GM18907 (cell line): ENCODE results near the gene KCNN3.

ENCODE experiments used
- ATAC-seq: cut with Tn5 transposase; IDR thresholded peaks from one replicate; pipeline ENCODE4 v1.9.1; 2021; ENCODE audit warnings: mild to moderate bottlenecking, moderate library complexity; ENCODE audit not compliant: unreplicated experiment

The KCNN3 gene

DNA sequence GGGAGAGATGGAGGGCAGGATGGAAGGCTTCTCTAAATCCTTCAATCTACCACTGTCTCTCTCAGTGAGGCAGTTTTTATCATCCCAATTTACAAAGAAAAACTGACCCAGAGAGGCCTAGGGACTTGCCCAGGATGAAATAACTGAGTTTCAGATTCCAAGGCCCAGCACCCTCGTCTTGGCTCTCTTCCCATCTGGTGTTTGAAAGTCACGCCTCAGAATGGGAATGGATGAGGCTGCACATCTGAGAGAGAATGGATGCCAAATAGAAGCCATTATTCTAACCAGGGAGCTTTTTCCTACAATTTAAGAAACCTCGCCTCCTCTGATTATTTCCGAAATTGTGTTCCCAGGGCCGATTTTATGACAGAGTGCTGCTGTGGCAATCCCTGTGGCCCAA, 10.6 kb upstream of the KCNN3 start:
- no peak for ATAC-seq

DNA sequence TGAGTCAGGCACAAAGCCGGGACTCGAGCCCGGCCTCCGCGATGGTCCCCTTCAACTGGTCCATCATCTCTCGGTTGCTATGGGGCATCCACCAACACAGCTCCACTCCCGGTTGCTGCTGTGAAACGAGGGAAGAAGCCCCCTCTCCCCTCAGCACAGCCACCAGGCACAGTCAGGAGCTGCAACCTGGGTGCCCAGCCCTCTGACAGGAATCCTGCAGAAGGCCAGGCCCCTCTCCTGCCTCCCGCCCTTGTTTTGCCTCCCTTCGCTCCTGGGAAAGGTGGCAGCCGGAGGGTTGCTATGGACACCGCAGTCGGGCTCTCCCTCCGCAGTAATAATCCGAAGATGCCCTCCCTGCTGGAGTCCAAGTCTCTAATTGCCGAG, 8.9 kb upstream of the KCNN3 start:
- no peak for ATAC-seq

DNA sequence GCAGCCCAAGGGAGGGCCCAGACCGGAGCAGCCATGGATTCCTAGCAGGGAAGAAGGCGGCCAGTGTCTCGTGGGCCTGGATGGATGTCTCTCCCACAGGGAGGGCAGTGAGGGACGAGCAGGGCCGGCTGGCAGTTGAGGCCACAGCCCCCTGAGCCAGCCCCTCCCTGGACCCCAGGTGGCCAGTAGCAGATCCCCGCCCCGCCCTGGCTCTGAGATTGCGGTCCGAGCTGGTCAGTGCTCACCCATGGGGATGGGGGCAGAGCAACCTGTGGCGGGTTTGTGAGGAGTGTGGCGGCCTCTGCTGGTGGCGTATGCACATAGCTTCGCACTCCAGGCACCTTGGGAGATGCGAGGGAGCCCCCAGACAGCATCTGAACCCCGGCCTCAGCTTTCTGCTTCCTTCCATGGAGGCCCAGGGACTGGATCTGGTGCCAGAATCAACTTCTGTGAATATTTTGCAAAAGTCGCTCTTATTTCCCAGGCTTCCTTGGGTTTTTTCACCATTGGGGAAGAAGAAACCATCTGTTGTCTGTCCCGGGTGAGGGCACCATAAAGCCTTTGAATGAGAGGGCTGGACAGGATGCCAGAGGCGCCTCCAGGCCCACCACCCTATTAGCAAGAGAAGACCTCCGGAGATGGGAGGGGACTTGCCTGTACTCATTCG, 8.4 kb upstream of the KCNN3 start:
- no peak for ATAC-seq

DNA sequence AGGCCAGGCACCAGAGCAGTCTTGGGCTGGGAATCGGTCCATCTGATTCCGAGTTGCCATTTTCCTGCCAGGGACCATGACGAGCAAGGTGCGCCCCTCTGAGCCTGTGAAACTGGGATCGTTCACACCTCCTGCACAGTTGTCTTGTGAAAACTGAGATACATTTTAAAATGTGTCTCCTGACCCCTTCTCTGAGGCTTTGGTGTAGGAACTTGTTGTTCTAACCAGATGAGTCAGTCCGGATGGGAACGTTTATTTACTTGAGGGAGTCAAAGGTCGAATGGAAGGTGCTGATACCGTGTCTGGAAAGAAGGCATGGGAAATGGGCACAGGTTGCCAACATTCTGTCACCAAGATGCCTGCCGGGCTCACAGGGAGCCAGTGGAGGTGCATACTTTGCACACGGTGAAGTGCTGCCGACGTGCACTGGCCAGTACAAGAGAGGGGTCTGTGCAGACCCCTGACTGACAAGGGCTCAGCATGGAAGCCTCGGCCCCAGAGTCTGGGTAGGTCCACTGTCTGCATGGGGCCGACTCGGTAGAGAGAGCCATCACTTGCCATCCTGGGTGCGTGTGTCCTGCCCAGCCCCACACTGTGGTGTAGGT, 7.4 kb upstream of the KCNN3 start:
- ATAC-seq: no peak

DNA sequence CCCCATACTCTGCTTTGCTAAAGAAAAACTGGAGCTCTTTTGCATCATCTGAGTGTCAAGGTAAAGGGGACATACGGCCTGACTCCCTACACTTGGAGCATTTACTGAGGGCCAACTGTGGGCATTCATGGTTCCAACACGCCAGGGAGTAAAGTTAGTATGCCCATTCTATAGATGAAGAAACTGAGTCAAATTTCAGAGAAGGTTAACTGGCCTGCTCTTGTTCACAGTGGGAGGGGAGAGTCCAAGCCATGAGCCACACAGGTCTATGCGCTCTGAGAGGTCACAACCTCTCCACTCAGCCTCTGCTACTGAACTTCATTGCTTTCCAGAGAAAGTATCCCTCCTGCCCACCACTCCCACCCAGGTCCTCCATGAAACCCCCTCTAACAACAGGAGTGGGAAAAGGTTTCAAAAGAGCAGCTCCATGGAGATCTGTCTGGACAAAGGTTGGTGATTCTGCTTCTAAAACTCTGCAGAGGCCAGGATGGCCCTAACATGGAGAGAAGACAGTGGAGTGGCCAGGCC, 6.8 kb upstream of the KCNN3 start:
- no peak for ATAC-seq

DNA sequence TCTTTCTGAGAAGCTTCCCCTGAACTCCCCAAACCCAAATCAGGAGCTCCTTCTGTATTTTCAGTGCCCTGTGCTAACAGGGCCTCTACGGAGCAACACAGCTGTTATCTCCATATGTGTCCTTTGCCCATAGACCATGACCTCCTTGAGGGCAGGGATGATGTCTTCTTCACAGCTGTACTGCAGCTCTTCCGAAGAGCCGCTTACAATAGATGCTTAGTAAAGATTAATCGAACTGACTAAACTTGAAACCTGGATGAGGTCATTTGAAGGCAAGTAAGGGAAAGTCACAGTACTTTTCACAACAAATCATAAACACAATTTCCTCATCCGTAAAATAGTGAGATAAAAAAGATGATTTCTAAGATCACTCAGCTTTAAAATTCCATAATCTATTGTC, 4.4 kb upstream of the KCNN3 start:
- ATAC-seq: no peak

DNA sequence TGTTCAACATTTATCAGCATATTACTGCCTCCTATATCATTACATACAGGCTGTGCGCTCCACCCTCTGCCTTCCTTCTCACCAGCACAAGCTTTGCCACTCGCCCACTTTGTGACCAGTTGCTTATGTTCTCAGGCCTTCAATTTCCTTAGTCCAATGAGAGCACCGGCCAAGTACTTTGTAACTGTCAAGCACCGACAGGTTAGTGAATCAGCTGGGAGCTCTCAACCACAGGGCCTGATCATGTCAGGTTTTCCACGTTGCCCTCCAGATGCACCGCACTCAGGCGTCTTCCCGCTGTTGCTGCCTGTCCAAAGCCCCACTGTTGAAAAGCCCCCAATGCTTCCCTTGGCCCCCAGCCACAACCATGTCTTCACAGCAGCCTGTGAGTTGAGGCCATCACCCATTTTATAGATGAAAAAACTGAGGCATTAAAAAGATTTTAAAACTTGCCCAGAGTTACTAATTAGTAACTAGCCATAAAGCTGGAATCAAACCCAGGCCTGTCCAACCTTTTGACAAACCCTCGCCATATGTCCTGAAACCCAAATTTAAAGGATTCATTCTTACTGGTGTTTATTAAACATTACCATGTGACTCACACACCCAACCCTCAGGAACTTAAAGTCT, 3.4 kb upstream of the KCNN3 start:
- no peak for ATAC-seq

DNA sequence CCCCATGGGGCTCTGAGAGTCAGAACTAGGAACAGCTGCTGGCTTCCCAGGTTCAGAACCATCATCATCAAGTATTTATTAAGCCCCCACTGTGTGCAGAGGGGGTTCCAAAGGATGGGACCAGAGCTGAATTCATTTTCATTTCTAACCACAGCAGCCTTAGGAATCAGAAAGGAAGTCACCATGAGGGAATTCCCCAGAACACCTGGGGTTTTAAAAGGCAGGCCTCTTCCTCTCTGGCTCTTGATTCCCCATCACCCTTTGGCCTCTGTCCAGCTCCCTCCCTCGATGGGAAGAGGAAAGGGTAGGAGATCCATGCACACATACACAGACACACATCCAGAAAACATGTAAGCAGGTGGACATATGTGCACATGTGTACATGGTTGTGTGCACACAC, 1.3 kb upstream of the KCNN3 start:
- no peak for ATAC-seq

DNA sequence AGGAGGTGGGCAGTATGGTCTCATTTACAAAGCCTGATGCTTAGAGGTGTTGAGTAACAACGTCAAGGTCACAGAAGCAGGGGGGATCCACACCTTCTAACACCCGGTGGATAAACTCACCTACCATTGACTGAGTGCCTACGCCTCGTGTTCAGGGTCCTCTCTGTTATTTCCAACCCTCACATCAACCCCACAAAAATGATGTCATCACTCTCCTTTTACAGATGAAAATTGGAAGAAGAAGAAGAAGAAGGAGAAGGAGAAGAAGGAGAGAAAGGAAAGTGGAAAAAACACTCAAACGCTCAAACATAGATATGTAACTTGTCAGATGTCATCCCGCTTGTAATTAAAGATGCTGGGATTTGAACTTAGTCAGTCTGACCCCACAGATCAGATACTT, 653 bp upstream of the KCNN3 start:
- ATAC-seq: no peak

DNA sequence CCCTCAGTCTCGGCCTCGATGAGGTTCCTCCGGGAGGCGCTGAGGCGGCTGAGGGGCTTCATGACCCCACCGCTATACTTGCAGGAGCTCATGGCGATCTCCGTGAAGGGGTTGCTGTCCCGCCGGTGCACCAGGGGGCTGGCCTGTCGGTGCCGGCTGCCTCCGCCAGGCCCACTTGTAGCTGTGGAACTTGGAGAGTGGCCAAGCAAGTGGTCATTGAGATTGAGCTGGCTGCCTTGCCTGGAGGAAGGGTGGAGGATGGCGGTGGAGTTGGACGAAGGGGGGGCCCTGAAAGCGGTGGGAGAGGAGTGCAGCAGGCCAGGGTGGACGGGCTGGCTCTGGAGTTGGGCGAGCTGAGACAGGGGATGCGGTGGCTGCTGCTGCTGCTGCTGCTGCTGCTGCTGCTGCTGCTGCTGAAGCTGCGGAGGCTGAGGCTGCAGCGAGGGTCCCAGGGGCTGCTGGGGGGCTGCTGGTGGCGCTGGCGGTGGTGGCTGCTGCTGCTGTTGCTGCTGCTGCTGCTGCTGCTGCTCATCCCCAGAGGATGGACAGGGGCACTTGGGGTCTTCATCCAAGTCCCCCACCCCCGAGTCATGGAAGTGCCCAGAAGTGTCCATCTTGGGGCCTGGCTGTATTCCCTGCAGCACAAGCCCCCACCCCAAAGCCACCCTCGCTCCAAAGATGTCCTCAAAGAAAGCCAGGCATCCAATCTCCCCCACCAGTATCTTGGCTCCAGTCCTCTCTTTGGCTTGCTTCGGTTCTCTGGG, 548 bp downstream of the KCNN3 start:
- no peak for ATAC-seq

DNA sequence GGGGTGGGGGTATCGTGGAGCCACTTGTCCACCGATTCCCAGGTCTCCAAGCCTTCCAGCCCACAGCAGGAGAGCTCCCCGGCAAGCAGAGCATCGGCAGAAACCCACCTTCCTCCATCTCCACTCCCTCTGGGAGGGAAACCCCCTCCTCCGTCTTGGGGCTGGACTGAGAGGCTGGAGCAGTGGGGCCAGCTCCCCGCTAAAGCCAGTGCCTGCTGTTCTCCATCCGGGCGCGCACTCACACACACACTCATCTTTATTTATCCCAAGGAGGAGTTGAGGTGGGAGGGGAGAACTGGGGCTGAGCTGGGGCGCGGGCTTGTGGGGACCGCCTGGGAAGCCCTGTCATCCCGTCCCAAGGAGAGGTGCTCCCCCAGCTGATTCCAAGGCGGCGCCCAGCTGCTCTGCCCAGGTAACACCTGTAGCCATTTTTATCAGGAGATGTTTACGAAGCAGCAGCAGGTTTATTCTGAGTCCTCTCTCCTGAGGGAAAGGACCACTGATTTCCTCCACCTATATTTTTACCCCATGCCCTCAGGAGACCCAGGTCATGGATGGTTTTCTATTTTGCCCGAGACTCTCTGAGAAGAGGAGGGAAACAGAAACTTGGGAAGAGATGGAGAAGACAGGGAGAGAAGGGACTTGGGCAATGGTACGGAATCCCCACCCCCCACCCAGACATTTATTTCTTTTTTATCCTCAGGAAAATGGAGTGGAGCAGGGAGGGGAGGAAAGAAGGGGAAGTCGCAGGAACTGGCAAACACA, 2.1 kb downstream of the KCNN3 start:
- ATAC-seq: no peak

DNA sequence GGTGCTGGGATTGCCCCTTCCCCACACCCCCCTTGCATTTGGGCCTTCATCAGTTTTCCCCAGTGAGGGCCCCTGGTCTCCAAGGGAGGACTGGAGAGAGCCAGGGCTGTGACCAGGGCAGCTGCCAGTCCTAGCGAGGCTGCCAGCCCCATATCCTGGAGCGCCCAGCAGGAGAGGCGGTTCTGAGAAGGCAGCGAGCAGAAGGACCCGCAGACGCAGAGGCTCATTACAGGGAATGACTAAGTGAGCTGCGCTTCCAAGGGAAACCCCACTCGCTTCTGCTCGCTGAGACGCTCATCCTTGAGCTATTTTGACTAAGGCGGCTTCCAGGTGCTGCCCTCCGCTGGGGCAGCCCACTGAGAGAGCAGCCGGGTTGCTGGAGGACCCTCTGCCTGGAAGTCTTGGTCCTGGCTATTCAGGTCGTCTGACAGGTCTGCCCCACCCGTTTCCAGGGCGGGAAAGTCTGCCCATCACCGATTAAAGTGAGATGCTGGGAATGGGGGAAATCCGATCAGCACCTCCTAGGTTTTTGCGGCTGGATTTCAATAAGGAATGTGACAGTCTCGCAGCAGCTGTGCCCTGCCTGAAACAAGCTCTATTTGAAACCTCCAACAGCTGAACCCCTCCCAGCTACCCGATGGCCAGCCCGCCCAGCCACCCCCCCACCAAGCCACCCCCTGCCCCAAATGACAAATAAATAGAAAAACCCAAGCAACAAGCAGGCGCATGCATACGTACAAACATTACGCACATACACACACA, 2.8 kb downstream of the KCNN3 start:
- ATAC-seq: no peak

DNA sequence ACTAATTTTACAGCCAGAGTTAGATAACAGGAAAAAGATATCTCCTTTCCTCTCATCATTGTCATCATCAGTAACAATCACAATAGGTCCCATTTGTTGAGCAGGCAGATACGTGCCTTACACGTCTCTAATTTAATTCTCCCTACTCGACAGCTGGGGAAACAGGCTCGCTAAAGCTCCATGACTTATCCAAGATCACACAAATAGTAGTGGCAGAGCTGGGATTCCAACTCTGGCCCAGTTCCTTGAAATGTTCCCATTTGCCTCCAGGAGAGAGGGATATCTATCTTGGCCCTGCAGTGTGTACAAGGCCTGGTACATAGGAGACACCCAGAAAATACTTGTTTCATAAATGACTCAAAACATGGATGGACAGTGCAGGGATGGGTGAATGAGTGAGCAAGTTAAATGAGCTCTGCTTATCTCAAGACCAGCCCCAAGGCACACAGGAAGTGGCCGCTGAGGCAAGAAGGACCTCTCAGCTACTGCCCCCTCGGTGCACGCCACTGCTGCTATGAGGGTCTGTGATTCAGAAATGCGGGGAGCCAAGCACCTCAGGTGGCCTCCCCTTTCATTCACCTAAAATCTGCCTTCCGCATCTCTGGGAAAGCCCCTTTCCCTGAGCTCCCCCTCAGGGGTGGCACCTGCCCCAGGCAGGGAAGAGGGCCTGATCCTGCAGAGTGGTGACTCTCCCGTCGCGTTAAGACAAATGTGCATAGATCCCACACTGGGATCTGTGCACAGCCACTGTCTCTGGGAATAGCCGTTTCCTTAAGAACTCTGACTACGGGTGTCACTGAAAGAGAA, 3.6 kb downstream of the KCNN3 start:
- ATAC-seq: no peak

DNA sequence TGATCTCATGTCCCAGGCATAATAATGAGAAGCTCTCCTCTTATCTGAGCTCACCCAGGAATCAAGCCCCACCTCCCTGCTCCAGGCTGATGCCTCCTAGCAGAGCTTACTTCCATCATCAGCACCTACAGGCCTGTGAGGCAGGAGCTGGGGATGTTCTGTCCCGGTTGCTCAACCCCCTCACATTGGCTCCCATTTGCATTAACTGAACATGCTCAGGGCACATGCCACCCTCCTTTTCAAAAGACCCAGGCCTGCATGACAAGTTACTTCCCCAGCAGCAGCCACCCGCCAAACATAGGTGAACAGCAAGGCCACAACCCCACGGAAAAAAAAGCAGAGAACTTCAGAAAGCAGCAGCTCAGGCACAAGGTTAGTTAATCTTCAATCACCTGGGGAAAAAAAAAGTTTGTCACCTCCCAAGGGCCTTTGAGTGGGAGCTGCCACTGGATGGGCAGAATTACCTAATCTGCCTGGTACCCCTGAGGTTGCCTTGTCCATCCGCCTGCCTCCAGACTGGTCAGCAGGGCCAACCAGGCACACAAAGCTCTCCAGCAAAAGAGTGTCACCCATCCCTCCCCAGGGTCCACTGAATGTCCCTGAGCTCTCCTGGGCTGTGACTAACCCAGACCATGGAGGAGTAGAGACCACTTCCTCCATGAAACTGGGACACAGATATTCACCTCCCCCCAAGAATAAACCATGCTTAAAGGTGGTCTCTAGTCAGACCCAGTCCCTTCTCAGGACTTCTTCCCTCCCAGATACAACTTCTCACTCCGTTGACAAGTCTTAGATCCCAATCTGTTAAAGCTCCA, 4.4 kb downstream of the KCNN3 start:
- no peak for ATAC-seq

DNA sequence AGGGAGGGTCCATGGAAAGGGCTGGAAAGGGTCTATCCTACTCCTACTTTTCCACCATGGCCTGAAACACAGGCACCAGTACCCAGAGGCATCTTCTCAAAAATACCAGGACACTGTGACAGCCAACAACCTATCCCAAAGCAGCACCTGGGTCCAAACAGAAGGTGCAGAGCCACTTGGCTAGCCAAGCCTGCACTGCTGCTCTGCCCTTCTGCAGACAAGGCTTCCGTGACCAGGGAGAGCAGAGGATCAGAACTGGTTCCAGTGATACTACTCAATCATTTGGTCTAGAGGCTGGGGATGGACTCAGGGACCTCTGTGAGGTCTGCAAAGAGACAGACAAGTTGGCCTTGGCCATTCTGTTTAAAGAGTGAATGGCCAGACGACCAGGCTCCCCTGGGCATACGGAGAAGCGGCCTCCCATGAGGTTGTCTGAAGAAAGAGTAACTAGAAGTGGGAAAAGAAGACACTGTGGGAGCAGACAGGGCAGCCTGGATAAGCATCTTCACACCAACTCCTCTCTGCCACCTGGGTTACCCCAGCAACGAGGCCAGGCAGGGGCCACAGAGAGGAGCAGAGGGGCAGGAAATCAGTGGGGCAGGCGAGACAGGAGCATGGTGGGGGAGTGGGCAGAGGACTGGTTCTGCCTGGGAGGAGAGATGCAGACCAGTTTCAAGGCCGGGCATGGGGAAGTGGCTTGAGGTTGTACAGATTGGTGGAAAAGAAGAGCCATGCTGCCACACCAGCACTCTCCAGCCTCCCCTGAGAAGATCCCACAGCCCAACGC, 5.7 kb downstream of the KCNN3 start:
- no peak for ATAC-seq

DNA sequence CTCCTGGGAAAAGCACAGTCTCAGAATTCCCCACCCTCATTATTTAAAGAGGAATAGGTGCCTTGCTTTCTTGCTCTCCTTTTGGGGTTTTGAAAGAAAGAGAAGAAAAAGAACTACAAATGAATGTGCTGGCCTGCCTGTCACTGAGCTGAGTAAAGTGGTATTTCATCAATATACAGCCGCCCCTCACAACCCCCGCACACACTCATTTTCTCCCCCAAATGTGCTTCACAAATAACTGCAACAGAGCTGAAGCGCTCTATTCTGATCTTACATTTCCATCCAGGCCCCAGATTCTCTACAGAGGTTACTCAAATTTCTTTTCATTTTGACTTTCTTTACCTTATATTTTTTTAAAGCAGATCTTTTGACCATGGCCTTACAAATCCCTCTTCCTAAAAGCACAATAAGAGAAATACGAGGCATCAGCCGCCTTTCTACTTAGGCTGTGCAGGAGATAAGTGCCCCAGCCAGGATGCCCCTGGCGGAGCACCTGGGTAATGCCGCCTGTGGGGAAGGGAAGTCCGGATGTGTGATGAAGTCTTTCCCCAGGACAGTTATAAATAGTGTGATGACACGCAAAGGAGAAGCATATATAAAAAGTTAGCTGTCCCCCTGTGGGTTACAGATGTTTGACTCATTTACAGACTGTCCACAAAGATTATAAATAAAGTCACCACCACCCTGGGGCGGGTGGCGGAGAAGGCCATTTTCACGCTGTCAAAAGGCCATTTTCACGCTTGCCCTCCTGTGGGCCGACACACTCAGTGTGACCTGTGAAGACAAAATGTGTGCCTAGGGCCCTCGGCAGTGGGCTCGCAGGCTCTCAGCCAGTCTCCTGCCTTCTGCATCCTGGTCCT, 6.5 kb downstream of the KCNN3 start:
- ATAC-seq: peak; percentile 21

DNA sequence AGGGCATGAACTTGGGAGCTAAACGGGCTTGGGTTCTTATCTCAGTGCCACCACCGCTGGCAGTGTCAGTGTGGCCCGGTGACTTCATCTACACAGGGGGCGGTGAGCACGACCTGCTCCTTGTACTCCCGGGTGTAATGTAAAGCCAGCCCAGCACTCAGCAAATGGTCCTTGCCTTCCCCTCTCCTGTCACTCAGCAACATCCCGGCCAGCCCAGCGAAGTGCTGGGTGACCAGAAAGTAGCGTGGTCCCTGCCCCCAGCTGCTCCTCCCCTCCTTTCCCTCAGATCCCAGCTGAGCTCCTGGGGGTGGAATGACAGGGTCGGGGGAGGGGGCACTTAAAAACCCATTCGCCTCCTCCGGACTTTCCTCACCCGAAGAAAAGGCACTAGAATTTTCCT, 7.2 kb downstream of the KCNN3 start:
- no peak for ATAC-seq
